Neural crest cell (in vitro differentiated cells): Measurements from ENCODE around the gene BAZ2B. TPM values are rescaled to one million over a fixed set of nuclear protein-coding genes. Genes with fewer than 3 reads are reported as not detected.
"Not testable (repeated sequence)": the region's sequence is repeated elsewhere in the genome, so short reads cannot be mapped to it uniquely, and the experiment has no call there.

Source experiments
- DNase-seq: peaks from one replicate; pipeline ENCODE4 v3.0.0; 2021; ENCODE audit warnings: low read depth, mixed read lengths, low spot score
- H3K27ac Mint-ChIP-seq: one replicate; pipeline ENCODE4 v1.8.0; 2021; ENCODE audit warnings: mild to moderate bottlenecking, mixed read lengths; ENCODE audit not compliant: unreplicated experiment
- H3K27me3 Mint-ChIP-seq: 2 replicates; pipeline ENCODE4 v1.8.0; 2021; ENCODE audit warnings: low read depth, mild to moderate bottlenecking, mixed read lengths
- H3K36me3 Mint-ChIP-seq: 2 replicates; pipeline ENCODE4 v1.8.0; 2021; ENCODE audit warnings: low read depth, mild to moderate bottlenecking, mixed read lengths
- H3K4me1 Mint-ChIP-seq: 2 replicates; pipeline ENCODE4 v1.8.0; 2021; ENCODE audit warnings: mixed read lengths
- H3K4me3 Mint-ChIP-seq: one replicate; pipeline ENCODE4 v1.8.0; 2021; ENCODE audit warnings: mild to moderate bottlenecking, mixed read lengths
- H3K9me3 Mint-ChIP-seq: 2 replicates; pipeline ENCODE4 v1.8.0; 2021; ENCODE audit warnings: mixed read lengths
- total RNA-seq: library from RNA; stranded (reverse); gene quantifications from 2 replicates; pipeline ENCODE4 v1.2.1, GENCODE V29; 2021
- TF ChIP-seq, protein P1 (sequence below): fragments of 200-600 bp; sonication (generic); conservative IDR thresholded peaks from 2 replicates; pipeline ENCODE4 v1.5.0; 2021; ENCODE audit warnings: antibody characterized with exemption, mild to moderate bottlenecking

BAZ2B gene
- total RNA-seq, 1 donor from 2014 or later = 65.9 TPM

DNA sequence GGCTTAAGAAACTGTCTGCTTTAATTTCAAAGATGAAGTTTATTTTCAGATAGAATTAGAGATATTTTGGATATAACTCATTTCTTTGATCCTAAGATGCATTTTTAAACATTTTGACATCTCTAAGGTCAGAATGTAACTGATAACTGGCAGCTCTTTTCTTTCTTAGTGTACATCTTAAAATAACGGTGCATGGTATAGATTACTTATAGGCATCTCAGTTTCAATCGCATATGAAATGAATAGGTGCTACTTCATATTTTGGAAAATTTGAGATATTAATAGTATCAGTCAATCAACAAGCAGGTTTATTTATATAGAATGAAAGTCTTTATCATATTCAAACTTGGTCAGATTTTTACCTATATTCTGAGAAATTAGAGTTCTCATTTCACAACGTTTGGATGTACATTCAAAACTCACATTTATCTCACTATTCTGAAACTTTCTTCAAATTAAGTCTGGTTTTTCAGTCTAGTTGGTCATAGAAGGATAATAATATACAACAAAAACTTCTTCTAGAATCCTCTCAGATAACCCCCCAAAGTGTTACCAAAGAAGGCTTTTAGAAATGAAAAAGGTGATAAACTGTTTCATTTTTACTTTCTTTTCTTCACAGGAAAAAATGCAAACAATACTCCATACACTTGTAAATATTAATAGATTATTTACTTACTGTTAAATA is 207.1 kb downstream of the BAZ2B start:
- H3K36me3 Mint-ChIP-seq = peaks cover 15% of the 10 kb centered on the region
- TF ChIP-seq, protein P1, sequence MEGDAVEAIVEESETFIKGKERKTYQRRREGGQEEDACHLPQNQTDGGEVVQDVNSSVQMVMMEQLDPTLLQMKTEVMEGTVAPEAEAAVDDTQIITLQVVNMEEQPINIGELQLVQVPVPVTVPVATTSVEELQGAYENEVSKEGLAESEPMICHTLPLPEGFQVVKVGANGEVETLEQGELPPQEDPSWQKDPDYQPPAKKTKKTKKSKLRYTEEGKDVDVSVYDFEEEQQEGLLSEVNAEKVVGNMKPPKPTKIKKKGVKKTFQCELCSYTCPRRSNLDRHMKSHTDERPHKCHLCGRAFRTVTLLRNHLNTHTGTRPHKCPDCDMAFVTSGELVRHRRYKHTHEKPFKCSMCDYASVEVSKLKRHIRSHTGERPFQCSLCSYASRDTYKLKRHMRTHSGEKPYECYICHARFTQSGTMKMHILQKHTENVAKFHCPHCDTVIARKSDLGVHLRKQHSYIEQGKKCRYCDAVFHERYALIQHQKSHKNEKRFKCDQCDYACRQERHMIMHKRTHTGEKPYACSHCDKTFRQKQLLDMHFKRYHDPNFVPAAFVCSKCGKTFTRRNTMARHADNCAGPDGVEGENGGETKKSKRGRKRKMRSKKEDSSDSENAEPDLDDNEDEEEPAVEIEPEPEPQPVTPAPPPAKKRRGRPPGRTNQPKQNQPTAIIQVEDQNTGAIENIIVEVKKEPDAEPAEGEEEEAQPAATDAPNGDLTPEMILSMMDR = no peak
- H3K4me1 Mint-ChIP-seq = no peaks in the 10 kb centered on the region
- H3K27me3 Mint-ChIP-seq = no peaks in the 10 kb centered on the region
- H3K27ac Mint-ChIP-seq = no peak overlapping the region
- H3K9me3 Mint-ChIP-seq = no peaks in the 10 kb centered on the region
- H3K4me3 Mint-ChIP-seq = no peak overlapping the region
- DNase-seq = no peak

DNA sequence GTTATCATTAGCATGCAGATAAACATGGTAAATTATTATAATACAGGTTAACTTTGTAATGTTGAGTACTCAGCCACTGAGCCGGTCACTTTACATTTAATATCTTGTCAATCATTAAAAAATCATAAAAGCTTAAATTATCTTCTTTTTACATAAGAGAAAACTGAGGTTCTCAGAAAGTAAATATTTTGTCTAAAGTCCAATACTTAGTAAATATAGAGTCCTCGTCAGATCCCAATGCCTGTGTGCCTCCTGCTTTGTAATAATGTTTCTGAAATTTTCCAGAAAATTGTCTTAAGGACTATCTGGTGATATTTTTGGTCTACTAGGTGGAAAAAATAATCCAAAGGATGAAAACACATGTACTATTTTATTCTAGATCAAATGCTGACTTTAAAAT is 213.6 kb downstream of the BAZ2B start:
- Mint-ChIP-seq H3K27me3 (no peaks in the 10 kb centered on the region), H3K36me3 (peaks cover 12% of the 10 kb centered on the region), H3K4me1 (no peaks in the 10 kb centered on the region), H3K27ac (no peak overlapping the region), H3K9me3 (no peaks in the 10 kb centered on the region), H3K4me3 (no peak overlapping the region)
- TF ChIP-seq, protein P1 = no peak
- no peak for DNase-seq

DNA sequence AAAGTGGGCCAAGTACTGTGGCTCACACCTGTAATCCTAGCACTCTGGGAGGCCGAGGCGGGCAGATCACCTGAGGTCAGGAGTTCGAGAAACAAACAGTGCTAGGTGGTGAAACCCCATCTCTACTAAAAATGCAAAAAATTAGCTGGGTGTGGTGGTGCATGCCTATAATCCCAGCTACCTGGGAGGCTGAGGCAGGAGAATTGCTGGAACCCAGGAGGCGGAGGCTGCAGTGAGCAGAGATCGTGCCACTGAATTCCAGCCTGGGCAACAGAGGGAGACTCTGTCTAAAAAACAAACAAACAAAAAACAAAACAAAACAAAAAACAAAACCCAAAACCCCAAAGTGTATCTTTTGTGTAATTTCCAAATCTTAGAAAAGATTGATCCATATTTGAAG is 214.2 kb downstream of the BAZ2B start:
- H3K36me3 Mint-ChIP-seq = peaks cover 12% of the 10 kb centered on the region
- H3K4me1 Mint-ChIP-seq, H3K9me3 Mint-ChIP-seq, H3K27ac Mint-ChIP-seq, H3K27me3 Mint-ChIP-seq, DNase-seq, H3K4me3 Mint-ChIP-seq: not testable (repeated sequence)

DNA sequence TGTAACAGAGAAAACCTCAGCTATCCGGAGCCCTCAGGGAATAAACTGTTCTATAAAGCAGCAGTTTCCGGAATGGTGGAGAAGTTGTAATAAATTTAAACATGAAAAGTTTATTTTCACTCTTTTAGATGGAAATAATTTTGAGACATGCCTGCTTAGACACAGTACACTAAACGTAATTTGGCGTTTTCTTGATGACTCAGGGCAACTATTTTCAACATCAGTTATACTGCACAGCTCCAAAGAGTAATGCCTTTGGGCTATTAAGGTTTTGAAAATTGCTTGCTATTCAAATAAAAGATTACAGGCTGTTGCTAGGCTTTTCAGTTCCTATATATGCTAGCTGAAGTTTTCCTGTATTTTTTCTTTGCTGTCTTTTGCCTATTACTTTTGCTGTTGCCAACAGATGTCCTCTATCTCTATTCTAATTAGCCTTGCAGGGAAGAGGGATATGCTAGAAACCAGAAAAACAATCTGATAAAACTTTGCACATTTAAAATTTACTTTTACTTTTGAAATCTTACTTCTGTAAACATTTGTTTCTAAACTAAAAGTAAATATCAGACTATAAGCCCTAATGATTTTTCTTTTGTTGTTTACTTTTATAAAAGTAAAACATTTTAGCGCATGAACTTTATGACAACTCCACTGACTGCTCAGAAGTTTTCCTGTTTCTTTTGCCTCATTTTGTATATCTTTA is 216.5 kb downstream of the BAZ2B start:
- Mint-ChIP-seq H3K9me3 (no peaks in the 10 kb centered on the region), H3K36me3 (peaks cover 2% of the 10 kb centered on the region), H3K27ac (no peak overlapping the region), H3K4me1 (no peaks in the 10 kb centered on the region), H3K27me3 (no peaks in the 10 kb centered on the region), H3K4me3 (no peak overlapping the region)
- TF ChIP-seq, protein P1 = no peak
- no peak for DNase-seq

DNA sequence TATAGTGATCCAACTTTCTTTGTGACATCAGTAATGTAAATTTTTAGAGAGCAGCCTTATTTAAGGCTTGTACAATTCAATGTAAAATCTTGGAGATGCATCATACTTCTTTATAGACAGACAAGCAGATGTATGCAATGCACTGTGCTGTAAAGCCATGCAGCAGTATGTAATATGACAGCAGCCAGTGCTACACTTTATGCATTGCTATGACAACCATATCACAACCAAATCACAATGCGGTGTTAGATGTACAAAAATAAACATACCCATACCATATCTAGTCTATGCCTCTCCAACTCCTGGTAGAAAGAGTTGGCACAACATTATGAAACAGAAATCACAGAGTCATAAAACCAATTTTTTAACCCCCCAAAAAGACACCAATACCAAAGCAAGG is 219.5 kb downstream of the BAZ2B start:
- Mint-ChIP-seq H3K27me3 (no peaks in the 10 kb centered on the region), H3K27ac (no peak overlapping the region), H3K36me3 (peaks cover 5% of the 10 kb centered on the region), H3K4me3 (no peak overlapping the region), H3K9me3 (no peaks in the 10 kb centered on the region), H3K4me1 (no peaks in the 10 kb centered on the region)
- TF ChIP-seq, protein P1 = no peak
- DNase-seq = no peak

DNA sequence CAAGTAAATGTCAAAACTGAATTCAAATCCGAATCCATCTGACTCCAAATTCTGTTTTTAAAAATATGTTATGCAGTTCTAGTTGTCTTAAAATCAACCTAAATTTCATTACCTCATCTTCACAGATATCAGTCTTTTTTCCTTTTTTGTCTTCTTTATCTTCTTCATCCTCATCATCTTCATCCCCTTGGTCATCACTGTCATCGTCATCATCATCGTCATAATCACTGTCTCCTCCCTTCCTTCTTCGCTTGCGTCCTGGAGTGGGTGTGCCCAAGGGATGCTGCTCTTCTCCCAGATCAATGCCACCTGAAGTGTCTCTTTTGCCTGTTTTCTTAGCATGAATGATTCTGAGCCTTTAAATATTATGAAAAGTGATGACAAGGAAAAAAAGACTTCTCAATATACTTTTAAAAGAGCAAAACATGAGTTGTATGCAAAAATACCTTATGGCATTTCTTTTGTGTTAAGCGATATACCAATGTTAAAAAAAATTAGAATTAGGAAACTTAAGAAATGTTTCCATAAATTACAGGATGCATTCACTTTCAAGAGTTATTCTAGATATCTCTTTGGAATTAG is 233.8 kb downstream of the BAZ2B start:
- Mint-ChIP-seq H3K36me3 (peaks cover 6% of the 10 kb centered on the region), H3K9me3 (no peaks in the 10 kb centered on the region), H3K27me3 (no peaks in the 10 kb centered on the region), H3K27ac (no peak overlapping the region), H3K4me1 (no peaks in the 10 kb centered on the region), H3K4me3 (no peak overlapping the region)
- TF ChIP-seq, protein P1 = no peak
- no peak for DNase-seq
